GM12801 (cell line): ENCODE measurements around the gene GPX7.

Experiments used
- CTCF ChIP-seq: IDR thresholded peaks from one replicate; pipeline ENCODE4 v1.5.1; 2011; ENCODE audit warnings: control low read depth; ENCODE audit not compliant: insufficient read length; ENCODE audit errors: extremely low read depth

The GPX7 gene

GRCh38 chr1:52614671-52615070, 12.5 kb downstream of the GPX7 start:
- TF ChIP-seq CTCF, result no peak

GRCh38 chr1:52615489-52616042, 13.4 kb downstream of the GPX7 start:
- no peak for TF ChIP-seq CTCF

GRCh38 chr1:52621950-52622349, 19.8 kb downstream of the GPX7 start:
- TF ChIP-seq CTCF, result no peak

GRCh38 chr1:52623812-52624211, 21.6 kb downstream of the GPX7 start:
- TF ChIP-seq CTCF, result no peak

- no peak for TF ChIP-seq CTCF
Measured at GRCh38 chr1:52627028-52627427, 24.9 kb downstream of the GPX7 start.

- TF ChIP-seq CTCF, result no peak
Measured at GRCh38 chr1:52628614-52629324, 26.6 kb downstream of the GPX7 start.

DNA sequence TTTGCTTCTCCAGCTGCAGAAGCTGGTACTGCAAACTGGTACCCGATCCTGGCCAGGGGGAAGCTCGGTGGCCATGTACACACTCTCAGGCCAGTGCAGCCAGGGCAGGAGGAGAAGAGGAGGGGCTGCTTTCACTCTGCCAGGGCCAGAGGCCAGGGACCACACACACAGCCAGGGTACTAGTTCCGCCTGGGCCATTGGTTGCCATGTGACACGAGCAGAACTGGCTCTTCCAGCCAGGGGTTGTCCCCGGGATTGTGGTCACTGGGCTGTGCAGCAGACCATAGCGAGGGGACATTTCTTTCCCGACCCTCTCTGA, 27.1 kb downstream of the GPX7 start:
- TF ChIP-seq CTCF, result no peak
